ENCODE results near the gene HOXC10. TPM values are rescaled to one million over a fixed set of nuclear protein-coding genes. Genes with fewer than 3 reads are reported as not detected.
A peak's percentile ranks its signal among the peaks of the same experiment; 100 is the strongest.

HOXC10 gene
- polyA plus RNA-seq, 1 donor (not counting 4 experiments of a cell fraction or from before 2014, with no cell fraction given) = 14.1 TPM

GRCh38 chr12:54016478-54016964, 31.6 kb downstream of the HOXC10 start:
- Histone ChIP-seq H3K4me2 (ENCODE audit: control insufficient read depth, extremely low read depth, insufficient read depth, low read depth, low read length) (peak overlapping the region; percentile 98), H3K36me3 (ENCODE audit: control insufficient read depth in 2 of 2, extremely low read depth in 1 of 2, insufficient read depth in 2 of 2, low read length in 2 of 2) (no peaks in the 10 kb centered on the region), H3K79me2 (ENCODE audit: control insufficient read depth, insufficient read depth, low read length) (peaks cover 43% of the 10 kb centered on the region), H3K4me1 (ENCODE audit: control insufficient read depth, extremely low read depth, insufficient read depth, low read length) (peaks cover 33% of the 10 kb centered on the region), H3K27ac (ENCODE audit: control insufficient read depth, insufficient read depth, low read length) (peak overlapping the region; percentile 98), H3K4me3 (ENCODE audit: control insufficient read depth in 2 of 3, extremely low read depth in 1 of 3, insufficient read depth in 2 of 3, low read depth in 1 of 3, low read length in 3 of 3) (peak overlapping the region; percentile 56 to 95 (median 87)), H4K20me1 (ENCODE audit: control insufficient read depth, extremely low read depth, insufficient read depth, low read length) (no peaks in the 10 kb centered on the region), H3K9ac (ENCODE audit: control insufficient read depth, extremely low read depth, insufficient read depth, low read length) (peak overlapping the region; percentile 98), H3K9me1 (ENCODE audit: control insufficient read depth, extremely low read depth, insufficient read depth, low read length) (no peaks in the 10 kb centered on the region), H3K9me3 (ENCODE audit: control insufficient read depth, low read depth, low read length) (no peaks in the 10 kb centered on the region), H3K27me3 (ENCODE audit: control insufficient read depth, extremely low read depth, insufficient read depth, low read length) (no peaks in the 10 kb centered on the region), H2AFZ (ENCODE audit: control insufficient read depth, low read length) (peak overlapping the region; percentile 78)
- dilution Hi-C loops (cut with MboI; ENCODE audit: extremely low pct_ligation_motif_present, low sequenced_read_pairs) = no loop called here
- peak; percentile 81 for FAIRE-seq
- TF ChIP-seq CTCF (optimal IDR thresholded peaks at IDR 0.05 in 1 of 3, IDR thresholded peaks at IDR 0.05 in 1 of 3, conservative IDR thresholded peaks at IDR 0.05 in 1 of 3; ENCODE audit: extremely low read depth in 1 of 3, insufficient read depth in 2 of 3, low read length in 3 of 3) (no peak), EZH2 (IDR thresholded peaks at IDR 0.05; ENCODE audit: low read length) (no peak)
- DNase-seq (ENCODE audit: low read depth, low spot score) = no peak

GRCh38 chr12:54017027-54017788, 32.3 kb downstream of the HOXC10 start:
- no peak for DNase-seq (ENCODE audit: low read depth, low spot score)
- TF ChIP-seq CTCF (optimal IDR thresholded peaks at IDR 0.05 in 1 of 3, IDR thresholded peaks at IDR 0.05 in 1 of 3, conservative IDR thresholded peaks at IDR 0.05 in 1 of 3; ENCODE audit: extremely low read depth in 1 of 3, insufficient read depth in 2 of 3, low read length in 3 of 3) (peak in 1 of 3 experiments; percentile 23), EZH2 (IDR thresholded peaks at IDR 0.05; ENCODE audit: low read length) (no peak)
- peak overlapping the region; percentile 54 for H2AFZ ChIP-seq (ENCODE audit: control insufficient read depth, low read length)
- dilution Hi-C loops (cut with MboI; ENCODE audit: extremely low pct_ligation_motif_present, low sequenced_read_pairs) = no loop called here
- H3K36me3 ChIP-seq (ENCODE audit: control insufficient read depth in 2 of 2, extremely low read depth in 1 of 2, insufficient read depth in 2 of 2, low read length in 2 of 2) = no peaks in the 10 kb centered on the region
- no peaks in the 10 kb centered on the region for H3K9me3 ChIP-seq (ENCODE audit: control insufficient read depth, low read depth, low read length)
- no peaks in the 10 kb centered on the region for H3K27me3 ChIP-seq (ENCODE audit: control insufficient read depth, extremely low read depth, insufficient read depth, low read length)
- peak overlapping the region; percentile 98 for H3K4me2 ChIP-seq (ENCODE audit: control insufficient read depth, extremely low read depth, insufficient read depth, low read depth, low read length)
- H3K79me2 ChIP-seq (ENCODE audit: control insufficient read depth, insufficient read depth, low read length) = peaks cover 50% of the 10 kb centered on the region
- H3K4me1 ChIP-seq (ENCODE audit: control insufficient read depth, extremely low read depth, insufficient read depth, low read length) = peaks cover 40% of the 10 kb centered on the region
- no peaks in the 10 kb centered on the region for H4K20me1 ChIP-seq (ENCODE audit: control insufficient read depth, extremely low read depth, insufficient read depth, low read length)
- H3K9me1 ChIP-seq (ENCODE audit: control insufficient read depth, extremely low read depth, insufficient read depth, low read length) = no peaks in the 10 kb centered on the region
- FAIRE-seq = no peak
- peak overlapping the region; percentile 98 for H3K9ac ChIP-seq (ENCODE audit: control insufficient read depth, extremely low read depth, insufficient read depth, low read length)
- peak overlapping the region; percentile 56 to 95 (median 87) for H3K4me3 ChIP-seq (ENCODE audit: control insufficient read depth in 2 of 3, extremely low read depth in 1 of 3, insufficient read depth in 2 of 3, low read depth in 1 of 3, low read length in 3 of 3)
- H3K27ac ChIP-seq (ENCODE audit: control insufficient read depth, insufficient read depth, low read length) = peak overlapping the region; percentile 98

All from keratinocyte (primary cell).